ENCODE measurements around the gene BATF2. TPM values are rescaled to one million over a fixed set of nuclear protein-coding genes. Genes with fewer than 3 reads are reported as not detected.

Gene BATF2
- total RNA-seq, 1 experiment from 2014 or later, result 0.72 TPM

DNA sequence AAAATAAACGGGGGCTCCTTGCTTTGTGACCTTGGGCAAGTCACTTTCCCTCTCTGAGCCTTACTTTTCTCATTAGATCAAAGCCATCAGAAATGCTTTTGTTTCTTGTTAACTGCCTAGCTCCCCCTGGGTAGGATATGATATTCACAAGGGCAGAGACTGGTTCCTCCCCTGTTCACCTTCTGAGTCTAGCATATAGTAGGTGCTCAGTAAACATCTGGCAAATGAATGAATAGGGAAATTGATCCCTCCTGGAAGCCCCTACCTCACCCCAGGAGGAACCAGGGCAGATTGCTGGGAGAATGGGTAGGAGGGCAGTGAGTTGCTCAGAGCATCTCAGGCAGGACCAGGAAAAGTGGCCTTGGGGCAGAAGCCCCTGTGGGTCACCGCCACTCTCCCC is 37.7 kb upstream of the BATF2 start:
- WGBS (ENCODE audit: extremely low coverage, insufficient read length, low lambda C conversion rate), result no CpG with 5 or more reads among the region's 2 CpGs
- H3K27ac Mint-ChIP-seq, result no peak overlapping the region
- Histone ChIP-seq H4K20me1 (ENCODE audit: control insufficient read depth, insufficient read depth, insufficient read length) (no peaks in the 10 kb centered on the region), H4K91ac (ENCODE audit: insufficient read length, low read depth, low read length) (no peak overlapping the region), H2BK20ac (ENCODE audit: low read depth, low read length, poor library complexity, severe bottlenecking) (no peak overlapping the region), H2BK12ac (ENCODE audit: insufficient read length, low read depth, low read length) (no peak overlapping the region), H3K4ac (ENCODE audit: low read depth, low read length) (no peak overlapping the region), H3K27ac (ENCODE audit: insufficient read length, low read depth, low read length) (no peak overlapping the region), H2BK120ac (ENCODE audit: low read depth, low read length, poor library complexity, severe bottlenecking) (no peak overlapping the region), H3K79me2 (ENCODE audit: insufficient read depth, low read length) (no peaks in the 10 kb centered on the region), H3K14ac (ENCODE audit: insufficient read depth, low read length) (no peak overlapping the region), H3K18ac (ENCODE audit: insufficient read length, low read depth, low read length) (no peak overlapping the region), H2BK15ac (ENCODE audit: low read depth, low read length) (no peak overlapping the region), H3K4me1 (ENCODE audit: insufficient read depth, low read length) (no peaks in the 10 kb centered on the region), H4K5ac (ENCODE audit: insufficient read length, low read depth, low read length) (no peak overlapping the region), H3K56ac (ENCODE audit: insufficient read length, low read depth, low read length) (no peak overlapping the region), H3K23me2 (ENCODE audit: insufficient read length, low read depth, low read length, poor library complexity, severe bottlenecking) (no peaks in the 10 kb centered on the region), H3K23ac (ENCODE audit: insufficient read length, low read depth, low read length) (no peak overlapping the region), H3K9me3 (ENCODE audit: control insufficient read depth, low read depth, low read length) (no peaks in the 10 kb centered on the region), H4K8ac (replicated peaks; ENCODE audit: insufficient read length, low read depth, low read length) (no peak overlapping the region), H3K27me3 (ENCODE audit: insufficient read depth, low read length) (no peaks in the 10 kb centered on the region), H2AFZ (ENCODE audit: low read length) (no peak overlapping the region), H3T11ph (ENCODE audit: low read length) (no peak overlapping the region), H3K9ac (ENCODE audit: extremely low read depth, insufficient read length, low read length) (no peak overlapping the region), H2BK5ac (ENCODE audit: insufficient read length, low read length) (no peak overlapping the region), H2AK5ac (ENCODE audit: insufficient read length, low read length) (no peak overlapping the region), H3K79me1 (ENCODE audit: insufficient read depth, low read depth, low read length, poor library complexity, severe bottlenecking) (no peaks in the 10 kb centered on the region), H3K4me2 (ENCODE audit: insufficient read depth, insufficient read length, low read length) (no peak overlapping the region)
- H3K4me1 Mint-ChIP-seq, result no peaks in the 10 kb centered on the region
- TF ChIP-seq CTCF (conservative IDR thresholded peaks at IDR 0.05), result no peak
- no peak overlapping the region for H3K4me3 Mint-ChIP-seq
- H3K36me3 Mint-ChIP-seq (ENCODE audit: insufficient read depth in 1 of 3, low read depth in 3 of 3), result peaks cover 0 to 28% (median 4%) of the 10 kb centered on the region in 3 experiments; a peak in 3 of 7 replicates
- DNase-seq, result no peak
- H3K9me3 Mint-ChIP-seq, result no peaks in the 10 kb centered on the region
- no peaks in the 10 kb centered on the region for H3K27me3 Mint-ChIP-seq (ENCODE audit: low read depth)

Measured in H9 (cell line).